MM.1S (cell line): ENCODE data around the gene MAPKAP1.

Experiments used
- DNase-seq: peaks from one replicate; pipeline ENCODE4 v3.0.0-alpha.2; 2015
- H2AFZ ChIP-seq: fragments of 300-600 bp; sonication (generic); 2 replicates; pipeline ENCODE4 v1.6.0; 2016; ENCODE audit warnings: antibody characterized with exemption, low read length
- H3F3A ChIP-seq: fragments of 300-600 bp; sonication (generic); 2 replicates; pipeline ENCODE4 v1.6.1; 2016; ENCODE audit warnings: mild to moderate bottlenecking, antibody characterized with exemption, low read length, moderate library complexity, mixed read lengths; ENCODE audit not compliant: insufficient read depth
- H3K27ac ChIP-seq: fragments of 300-600 bp; sonication (generic); 2 replicates; pipeline ENCODE4 v1.5.1; 2016; ENCODE audit warnings: mild to moderate bottlenecking, low read length
- H3K27me3 ChIP-seq: fragments of 300-600 bp; sonication (generic); replicated peaks from 2 replicates; pipeline ENCODE4 v1.6.0; 2016; ENCODE audit warnings: low read length; ENCODE audit not compliant: insufficient read depth
- H3K36me3 ChIP-seq: fragments of 300-600 bp; sonication (generic); replicated peaks from 2 replicates; pipeline ENCODE4 v1.6.1; 2016; ENCODE audit warnings: mild to moderate bottlenecking, low read length, mixed read lengths; ENCODE audit not compliant: insufficient read depth
- H3K4me1 ChIP-seq: fragments of 300-600 bp; sonication (generic); 2 replicates; pipeline ENCODE4 v1.6.1; 2016; ENCODE audit warnings: low read length, mixed read lengths
- H3K4me2 ChIP-seq: fragments of 300-600 bp; sonication (generic); 2 replicates; pipeline ENCODE4 v1.6.0; 2016; ENCODE audit warnings: low read depth, low read length
- H3K4me3 ChIP-seq: fragments of 300-600 bp; sonication (generic); 2 replicates; pipeline ENCODE4 v1.5.1; 2016; ENCODE audit warnings: low read length, mixed read lengths
- H3K79me2 ChIP-seq: fragments of 300-600 bp; sonication (generic); 2 replicates; pipeline ENCODE4 v1.6.1; 2016; ENCODE audit warnings: mixed run types, low read length, mixed read lengths
- H3K9ac ChIP-seq: fragments of 300-600 bp; sonication (generic); 2 replicates; pipeline ENCODE4 v1.6.1; 2016; ENCODE audit warnings: low read length, mixed read lengths
- H3K9me2 ChIP-seq: fragments of 300-600 bp; sonication (generic); replicated peaks from 2 replicates; pipeline ENCODE4 v1.6.1; 2016; ENCODE audit warnings: mild to moderate bottlenecking, low read length, mixed read lengths; ENCODE audit not compliant: insufficient read depth
- H3K9me3 ChIP-seq: fragments of 300-600 bp; sonication (generic); replicated peaks from 2 replicates; pipeline ENCODE4 v1.6.1; 2016; ENCODE audit warnings: mild to moderate bottlenecking, low read length, mixed read lengths; ENCODE audit not compliant: insufficient read depth
- H4K20me1 ChIP-seq: fragments of 300-600 bp; sonication (generic); 2 replicates; pipeline ENCODE4 v1.6.1; 2016; ENCODE audit warnings: mild to moderate bottlenecking, low read length, moderate library complexity, mixed read lengths; ENCODE audit not compliant: insufficient read depth
- CTCF ChIP-seq: fragments of 300-600 bp; sonication (generic); IDR thresholded peaks from 2 replicates; pipeline ENCODE4 v1.5.1; 2016; ENCODE audit warnings: antibody characterized with exemption, low read length, mixed read lengths
- EZH2 ChIP-seq: fragments of 300-600 bp; sonication (generic); optimal IDR thresholded peaks from 2 replicates; pipeline ENCODE3; 2017; ENCODE audit warnings: low read depth, mild to moderate bottlenecking, antibody characterized with exemption, low read length, mixed read lengths
- EZH2phosphoT487 ChIP-seq: fragments of 300-600 bp; sonication (generic); IDR thresholded peaks from 2 replicates; pipeline ENCODE4 v1.6.1; 2018; ENCODE audit warnings: antibody characterized with exemption, low read length

MAPKAP1 gene

GRCh38 chr9:125649826-125650225 lies 57.2 kb downstream of the MAPKAP1 start:
- Histone ChIP-seq H4K20me1 (peaks cover 25% of the 10 kb centered on the region), H2AFZ (no peak overlapping the region), H3K9ac (no peak overlapping the region), H3K4me3 (no peak overlapping the region), H3K4me2 (no peak overlapping the region), H3K27me3 (peaks cover 22% of the 10 kb centered on the region), H3K9me2 (no peaks in the 10 kb centered on the region), H3F3A (peaks cover 19% of the 10 kb centered on the region), H3K27ac (no peak overlapping the region), H3K79me2 (peaks cover 10% of the 10 kb centered on the region), H3K4me1 (peaks cover 17% of the 10 kb centered on the region), H3K36me3 (no peaks in the 10 kb centered on the region), H3K9me3 (no peaks in the 10 kb centered on the region)
- no peak for TF ChIP-seq EZH2
- no peak for TF ChIP-seq CTCF
- no peak for TF ChIP-seq EZH2phosphoT487
- no peak for DNase-seq

- TF ChIP-seq CTCF (no peak), EZH2phosphoT487 (no peak), EZH2 (no peak)
- Histone ChIP-seq H3K27ac (no peak overlapping the region), H3K4me1 (peaks cover 17% of the 10 kb centered on the region), H3K9ac (no peak overlapping the region), H3K27me3 (peaks cover 27% of the 10 kb centered on the region), H2AFZ (no peak overlapping the region), H3K36me3 (no peaks in the 10 kb centered on the region), H3K79me2 (peaks cover 15% of the 10 kb centered on the region), H3K4me3 (no peak overlapping the region), H4K20me1 (peaks cover 30% of the 10 kb centered on the region), H3K4me2 (no peak overlapping the region), H3K9me3 (no peaks in the 10 kb centered on the region), H3K9me2 (no peaks in the 10 kb centered on the region), H3F3A (peaks cover 19% of the 10 kb centered on the region)
- DNase-seq: no peak
Observed at GRCh38 chr9:125649315-125649714, 57.7 kb downstream of the MAPKAP1 start.

- no peak overlapping the region for H3K27ac ChIP-seq
- DNase-seq: no peak
- H3K9me2 ChIP-seq: no peaks in the 10 kb centered on the region
- H3K4me1 ChIP-seq: peaks cover 17% of the 10 kb centered on the region
- no peak overlapping the region for H3K9ac ChIP-seq
- H3K4me2 ChIP-seq: no peak overlapping the region
- H3K9me3 ChIP-seq: no peaks in the 10 kb centered on the region
- H3K36me3 ChIP-seq: no peaks in the 10 kb centered on the region
- TF ChIP-seq EZH2phosphoT487: no peak
- peaks cover 33% of the 10 kb centered on the region for H3K27me3 ChIP-seq
- peaks cover 35% of the 10 kb centered on the region for H4K20me1 ChIP-seq
- peaks cover 25% of the 10 kb centered on the region for H3K79me2 ChIP-seq
- no peak overlapping the region for H3K4me3 ChIP-seq
- H3F3A ChIP-seq: peaks cover 19% of the 10 kb centered on the region
- H2AFZ ChIP-seq: no peak overlapping the region
Observed at GRCh38 chr9:125648294-125648693, 58.7 kb downstream of the MAPKAP1 start.

- TF ChIP-seq EZH2 (no peak), EZH2phosphoT487 (0 out of 2 replicates have a peak, but pooled peaks have one; percentile 53)
- H3F3A ChIP-seq: peaks cover 19% of the 10 kb centered on the region
- H3K27me3 ChIP-seq: peaks cover 33% of the 10 kb centered on the region
- peaks cover 35% of the 10 kb centered on the region for H4K20me1 ChIP-seq
- peak overlapping the region; percentile 82 for H3K4me2 ChIP-seq
- peak overlapping the region; percentile 47; the same call in 1 of the 2 replicates for H3K27ac ChIP-seq
- peaks cover 25% of the 10 kb centered on the region for H3K79me2 ChIP-seq
- H3K36me3 ChIP-seq: no peaks in the 10 kb centered on the region
- H3K9me3 ChIP-seq: no peaks in the 10 kb centered on the region
- peak overlapping the region; percentile 30 for H3K4me3 ChIP-seq
- DNase-seq: peak; percentile 63
- H3K4me1 ChIP-seq: peaks cover 17% of the 10 kb centered on the region
- H2AFZ ChIP-seq: no peak overlapping the region
- H3K9me2 ChIP-seq: no peaks in the 10 kb centered on the region
- no peak overlapping the region; the same call in 1 of the 2 replicates for H3K9ac ChIP-seq
Observed at GRCh38 chr9:125646621-125647100, 60.3 kb downstream of the MAPKAP1 start.
